Peyer's patch (tissue), 4 donors: ENCODE measurements around the gene PSME3.

Experiments
- POLR2A ChIP-seq, 2 donors: fragments of 450-650 bp; IDR thresholded peaks; one replicate each; pipeline ENCODE4 v1.5.1; 2017; ENCODE audit warnings: antibody characterized with exemption in 2 of 2, mild to moderate bottlenecking in 2 of 2, moderate library complexity in 2 of 2
- TF ChIP-seq, protein P1 (sequence below), 6 experiments: fragments of 450-650 bp in 4 of 6; fragments of 200-600 bp in 2 of 6; sonication (generic) in 1 of 6; IDR thresholded peaks; one replicate each; pipeline ENCODE4 v1.5.1; 2017 to 2019; ENCODE audit warnings: antibody characterized with exemption in 6 of 6, mild to moderate bottlenecking in 3 of 6, moderate library complexity in 1 of 6

DNA sequence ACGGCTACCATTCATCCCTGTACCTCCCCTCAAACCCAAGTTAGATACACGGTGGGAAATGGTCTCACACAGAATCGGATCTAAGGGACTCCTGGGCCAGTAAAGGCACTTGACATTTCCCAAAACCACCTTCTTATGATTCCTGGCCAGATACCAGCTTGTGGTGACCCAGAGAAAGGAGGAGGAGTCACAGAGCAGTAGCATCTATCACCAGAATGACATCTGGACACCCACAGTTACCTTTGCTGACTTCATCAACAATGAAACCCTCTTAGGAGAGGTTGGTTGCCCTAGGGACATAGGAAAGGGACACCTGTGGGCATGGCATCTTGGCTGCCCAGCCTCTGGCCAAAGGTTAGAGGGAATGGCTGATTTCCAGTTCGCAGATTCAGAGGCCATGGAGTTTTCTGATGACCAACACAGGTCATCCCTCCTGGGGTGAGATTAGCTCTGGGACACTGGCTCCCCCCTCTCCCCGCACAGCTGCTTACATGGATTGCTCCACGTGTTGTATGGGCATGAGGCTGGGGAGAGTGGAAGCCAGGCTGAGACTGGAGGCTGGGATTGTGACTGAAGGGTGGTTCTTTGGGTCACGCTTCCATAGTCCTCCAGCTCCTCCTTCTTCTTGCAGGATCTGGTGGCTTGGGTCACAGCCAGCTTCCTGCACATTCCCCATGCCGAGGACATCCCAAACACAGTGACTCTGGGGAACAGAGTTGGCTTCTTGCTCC, 16.4 kb downstream of the PSME3 start:
- TF ChIP-seq, protein P1, sequence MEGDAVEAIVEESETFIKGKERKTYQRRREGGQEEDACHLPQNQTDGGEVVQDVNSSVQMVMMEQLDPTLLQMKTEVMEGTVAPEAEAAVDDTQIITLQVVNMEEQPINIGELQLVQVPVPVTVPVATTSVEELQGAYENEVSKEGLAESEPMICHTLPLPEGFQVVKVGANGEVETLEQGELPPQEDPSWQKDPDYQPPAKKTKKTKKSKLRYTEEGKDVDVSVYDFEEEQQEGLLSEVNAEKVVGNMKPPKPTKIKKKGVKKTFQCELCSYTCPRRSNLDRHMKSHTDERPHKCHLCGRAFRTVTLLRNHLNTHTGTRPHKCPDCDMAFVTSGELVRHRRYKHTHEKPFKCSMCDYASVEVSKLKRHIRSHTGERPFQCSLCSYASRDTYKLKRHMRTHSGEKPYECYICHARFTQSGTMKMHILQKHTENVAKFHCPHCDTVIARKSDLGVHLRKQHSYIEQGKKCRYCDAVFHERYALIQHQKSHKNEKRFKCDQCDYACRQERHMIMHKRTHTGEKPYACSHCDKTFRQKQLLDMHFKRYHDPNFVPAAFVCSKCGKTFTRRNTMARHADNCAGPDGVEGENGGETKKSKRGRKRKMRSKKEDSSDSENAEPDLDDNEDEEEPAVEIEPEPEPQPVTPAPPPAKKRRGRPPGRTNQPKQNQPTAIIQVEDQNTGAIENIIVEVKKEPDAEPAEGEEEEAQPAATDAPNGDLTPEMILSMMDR (IDR thresholded peaks at IDR 0.05) = no peak
- no peak for TF ChIP-seq POLR2A (IDR thresholded peaks at IDR 0.05)
